ENCODE measurements around the gene ATP23. TPM values are rescaled to one million over a fixed set of nuclear protein-coding genes. Genes with fewer than 3 reads are reported as not detected.

The ATP23 gene
- total RNA-seq, 1 experiment from 2014 or later = 10.3 TPM

DNA sequence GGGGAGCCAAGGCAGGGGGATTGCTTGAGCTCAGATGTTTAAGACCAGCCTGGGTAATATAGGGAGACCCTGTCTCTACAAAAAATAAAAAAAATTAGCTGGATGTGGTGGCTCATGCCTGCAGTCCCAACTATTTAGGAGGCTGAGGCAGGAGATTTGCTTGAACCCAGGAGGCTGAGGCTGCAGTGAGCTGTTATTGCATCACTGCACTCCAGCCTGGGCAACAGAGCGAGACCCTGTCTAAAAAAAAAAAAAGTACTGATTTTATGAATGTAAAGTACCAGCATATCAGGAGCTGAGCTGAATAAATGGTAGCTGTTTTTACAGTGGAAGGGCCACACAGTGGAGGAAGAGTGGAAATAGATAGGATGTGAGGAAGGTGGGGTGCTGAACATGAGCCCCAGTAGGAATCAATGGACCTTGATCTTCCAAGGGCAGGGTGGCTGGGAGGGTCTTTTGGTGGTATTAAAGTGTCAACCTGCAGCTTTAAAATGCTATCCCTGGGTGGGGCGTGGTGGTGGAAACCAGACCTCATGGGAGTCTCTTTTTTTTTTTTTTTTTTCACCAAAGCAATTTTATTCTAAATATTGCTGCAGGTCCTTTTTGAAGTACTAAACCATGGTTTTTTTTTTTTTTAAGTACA, 2.2 kb downstream of the ATP23 start:
- POLR2A ChIA-PET = interaction anchor here (0.6 kb wide), 1 partner anchor 13 kb away, joined by 6 read pairs; no protein-coding TSS in a partner anchor
- in situ Hi-C loops (cut with HindIII; ENCODE audit: low pct_unique_long_range_greater_than_20kb, low sequenced_read_pairs) = no loop called here
- H3K4me3 ChIP-seq (ENCODE audit: low read depth in 2 of 2, low read length in 2 of 2) = no peak overlapping the region
- H3K4me1 ChIP-seq (ENCODE audit: control insufficient read depth, insufficient read depth, low read length) = peaks cover 6% of the 10 kb centered on the region; the same call in 1 of the 2 replicates
- no peak overlapping the region for H3K27ac ChIP-seq (ENCODE audit: low read length)
- TF ChIP-seq SIN3A (IDR thresholded peaks at IDR 0.05; ENCODE audit: borderline replicate concordance, insufficient read depth, low read depth, low read length) (no peak), TCF7L2 (IDR thresholded peaks at IDR 0.05; ENCODE audit: low read depth, low read length) (no peak), POLR2AphosphoS5 (IDR thresholded peaks at IDR 0.05; ENCODE audit: low read depth, low read length) (no peak)
- TF ChIP-seq, protein P1, sequence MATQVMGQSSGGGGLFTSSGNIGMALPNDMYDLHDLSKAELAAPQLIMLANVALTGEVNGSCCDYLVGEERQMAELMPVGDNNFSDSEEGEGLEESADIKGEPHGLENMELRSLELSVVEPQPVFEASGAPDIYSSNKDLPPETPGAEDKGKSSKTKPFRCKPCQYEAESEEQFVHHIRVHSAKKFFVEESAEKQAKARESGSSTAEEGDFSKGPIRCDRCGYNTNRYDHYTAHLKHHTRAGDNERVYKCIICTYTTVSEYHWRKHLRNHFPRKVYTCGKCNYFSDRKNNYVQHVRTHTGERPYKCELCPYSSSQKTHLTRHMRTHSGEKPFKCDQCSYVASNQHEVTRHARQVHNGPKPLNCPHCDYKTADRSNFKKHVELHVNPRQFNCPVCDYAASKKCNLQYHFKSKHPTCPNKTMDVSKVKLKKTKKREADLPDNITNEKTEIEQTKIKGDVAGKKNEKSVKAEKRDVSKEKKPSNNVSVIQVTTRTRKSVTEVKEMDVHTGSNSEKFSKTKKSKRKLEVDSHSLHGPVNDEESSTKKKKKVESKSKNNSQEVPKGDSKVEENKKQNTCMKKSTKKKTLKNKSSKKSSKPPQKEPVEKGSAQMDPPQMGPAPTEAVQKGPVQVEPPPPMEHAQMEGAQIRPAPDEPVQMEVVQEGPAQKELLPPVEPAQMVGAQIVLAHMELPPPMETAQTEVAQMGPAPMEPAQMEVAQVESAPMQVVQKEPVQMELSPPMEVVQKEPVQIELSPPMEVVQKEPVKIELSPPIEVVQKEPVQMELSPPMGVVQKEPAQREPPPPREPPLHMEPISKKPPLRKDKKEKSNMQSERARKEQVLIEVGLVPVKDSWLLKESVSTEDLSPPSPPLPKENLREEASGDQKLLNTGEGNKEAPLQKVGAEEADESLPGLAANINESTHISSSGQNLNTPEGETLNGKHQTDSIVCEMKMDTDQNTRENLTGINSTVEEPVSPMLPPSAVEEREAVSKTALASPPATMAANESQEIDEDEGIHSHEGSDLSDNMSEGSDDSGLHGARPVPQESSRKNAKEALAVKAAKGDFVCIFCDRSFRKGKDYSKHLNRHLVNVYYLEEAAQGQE (IDR thresholded peaks at IDR 0.05; ENCODE audit: insufficient read depth in 1 of 2, low read depth in 2 of 2, low read length in 1 of 2) = no peak
- TF ChIP-seq, protein P2, sequence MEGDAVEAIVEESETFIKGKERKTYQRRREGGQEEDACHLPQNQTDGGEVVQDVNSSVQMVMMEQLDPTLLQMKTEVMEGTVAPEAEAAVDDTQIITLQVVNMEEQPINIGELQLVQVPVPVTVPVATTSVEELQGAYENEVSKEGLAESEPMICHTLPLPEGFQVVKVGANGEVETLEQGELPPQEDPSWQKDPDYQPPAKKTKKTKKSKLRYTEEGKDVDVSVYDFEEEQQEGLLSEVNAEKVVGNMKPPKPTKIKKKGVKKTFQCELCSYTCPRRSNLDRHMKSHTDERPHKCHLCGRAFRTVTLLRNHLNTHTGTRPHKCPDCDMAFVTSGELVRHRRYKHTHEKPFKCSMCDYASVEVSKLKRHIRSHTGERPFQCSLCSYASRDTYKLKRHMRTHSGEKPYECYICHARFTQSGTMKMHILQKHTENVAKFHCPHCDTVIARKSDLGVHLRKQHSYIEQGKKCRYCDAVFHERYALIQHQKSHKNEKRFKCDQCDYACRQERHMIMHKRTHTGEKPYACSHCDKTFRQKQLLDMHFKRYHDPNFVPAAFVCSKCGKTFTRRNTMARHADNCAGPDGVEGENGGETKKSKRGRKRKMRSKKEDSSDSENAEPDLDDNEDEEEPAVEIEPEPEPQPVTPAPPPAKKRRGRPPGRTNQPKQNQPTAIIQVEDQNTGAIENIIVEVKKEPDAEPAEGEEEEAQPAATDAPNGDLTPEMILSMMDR (IDR thresholded peaks at IDR 0.05) = no peak
- H3K36me3 ChIP-seq (ENCODE audit: control insufficient read depth, insufficient read depth, low read length) = no peaks in the 10 kb centered on the region
- H3K9me3 ChIP-seq (ENCODE audit: control insufficient read depth, insufficient read depth, low read depth, low read length) = no peaks in the 10 kb centered on the region
- intact Hi-C loops (cut with micrococcal nuclease; ENCODE audit: unreplicated experiment) = no loop called here
- ATAC-seq (no peak), DNase-seq (ENCODE audit: low read depth, low spot score) (no peak)
- CTCF ChIA-PET = no interaction called here
- H3K27me3 ChIP-seq (ENCODE audit: control insufficient read depth, insufficient read depth, low read length) = no peaks in the 10 kb centered on the region
- BruUV-seq (replicated peaks) = no TSS peak

DNA sequence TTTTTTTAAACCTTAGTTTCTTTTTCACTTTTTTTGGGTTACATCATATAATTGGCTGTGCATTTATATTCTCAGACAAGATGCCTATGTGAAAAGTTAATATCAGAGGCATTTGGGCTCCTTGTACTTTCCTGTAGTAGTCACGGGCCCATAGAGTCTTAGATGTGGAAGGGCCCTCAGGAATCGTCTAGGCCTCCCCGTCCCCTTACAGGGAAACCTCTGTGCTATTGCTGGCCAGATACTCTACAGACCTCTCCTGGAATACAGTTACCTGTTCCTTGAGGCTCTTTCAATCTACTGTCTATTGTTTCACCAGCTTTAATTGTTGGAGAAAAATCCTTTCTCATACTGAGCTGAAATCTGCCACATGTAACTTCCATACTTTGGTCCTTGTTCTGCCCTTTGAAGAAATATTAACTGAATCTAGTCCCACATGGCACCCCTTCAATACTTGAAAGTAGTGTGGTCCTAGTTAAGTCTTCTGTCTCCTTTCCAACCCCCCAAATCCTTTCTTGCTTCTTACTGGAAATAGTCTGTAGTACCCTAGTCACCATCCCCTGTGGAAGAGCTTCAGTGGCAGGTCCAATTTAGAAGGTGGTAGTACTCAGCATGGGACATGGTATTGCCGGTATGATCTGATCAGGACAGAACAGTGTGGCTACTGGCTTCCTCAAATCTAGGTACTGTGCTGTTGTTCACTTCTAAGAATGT, 3.1 kb downstream of the ATP23 start:
- Histone ChIP-seq H3K4me3 (ENCODE audit: low read depth in 2 of 2, low read length in 2 of 2) (no peak overlapping the region), H3K36me3 (ENCODE audit: control insufficient read depth, insufficient read depth, low read length) (no peaks in the 10 kb centered on the region), H3K4me1 (ENCODE audit: control insufficient read depth, insufficient read depth, low read length) (peaks cover 6% of the 10 kb centered on the region; the same call in 1 of the 2 replicates), H3K9me3 (ENCODE audit: control insufficient read depth, insufficient read depth, low read depth, low read length) (no peaks in the 10 kb centered on the region), H3K27me3 (ENCODE audit: control insufficient read depth, insufficient read depth, low read length) (no peaks in the 10 kb centered on the region), H3K27ac (ENCODE audit: low read length) (peak overlapping the region; percentile 15; the same call in 1 of the 2 replicates)
- intact Hi-C loops (cut with micrococcal nuclease; ENCODE audit: unreplicated experiment) = no loop called here
- ATAC-seq = no peak
- in situ Hi-C loops (cut with HindIII; ENCODE audit: low pct_unique_long_range_greater_than_20kb, low sequenced_read_pairs) = no loop called here
- ChIA-PET POLR2A (no interaction called here), CTCF (no interaction called here)
- TF ChIP-seq, protein P1 (IDR thresholded peaks at IDR 0.05; ENCODE audit: insufficient read depth in 1 of 2, low read depth in 2 of 2, low read length in 1 of 2) = no peak
- TF ChIP-seq, protein P2 (IDR thresholded peaks at IDR 0.05) = no peak
- TF ChIP-seq TCF7L2 (IDR thresholded peaks at IDR 0.05; ENCODE audit: low read depth, low read length) = no peak
- no peak for TF ChIP-seq POLR2AphosphoS5 (IDR thresholded peaks at IDR 0.05; ENCODE audit: low read depth, low read length)
- no peak for TF ChIP-seq SIN3A (IDR thresholded peaks at IDR 0.05; ENCODE audit: borderline replicate concordance, insufficient read depth, low read depth, low read length)
- no peak for DNase-seq (ENCODE audit: low read depth, low spot score)
- TSS peak; percentile 27 for BruUV-seq (replicated peaks)
